Suprapubic skin (tissue), 3 donors: Measurements from ENCODE around the gene HBEGF.

Source experiments
- EP300 ChIP-seq: sonication (generic); formaldehyde crosslinking; IDR thresholded peaks from one replicate; pipeline ENCODE4 v1.6.1; 2017; ENCODE audit warnings: antibody characterized with exemption
- TF ChIP-seq, protein P1 (sequence below), 2 donors: fragments of 200-600 bp in 1 of 2; fragments of 450-650 bp in 1 of 2; sonication (generic) in 1 of 2; IDR thresholded peaks; one replicate each; pipeline ENCODE4 v1.5.1; 2016 to 2019; ENCODE audit warnings: antibody characterized with exemption in 2 of 2, mild to moderate bottlenecking in 1 of 2, moderate library complexity in 1 of 2

- TF ChIP-seq, protein P1, sequence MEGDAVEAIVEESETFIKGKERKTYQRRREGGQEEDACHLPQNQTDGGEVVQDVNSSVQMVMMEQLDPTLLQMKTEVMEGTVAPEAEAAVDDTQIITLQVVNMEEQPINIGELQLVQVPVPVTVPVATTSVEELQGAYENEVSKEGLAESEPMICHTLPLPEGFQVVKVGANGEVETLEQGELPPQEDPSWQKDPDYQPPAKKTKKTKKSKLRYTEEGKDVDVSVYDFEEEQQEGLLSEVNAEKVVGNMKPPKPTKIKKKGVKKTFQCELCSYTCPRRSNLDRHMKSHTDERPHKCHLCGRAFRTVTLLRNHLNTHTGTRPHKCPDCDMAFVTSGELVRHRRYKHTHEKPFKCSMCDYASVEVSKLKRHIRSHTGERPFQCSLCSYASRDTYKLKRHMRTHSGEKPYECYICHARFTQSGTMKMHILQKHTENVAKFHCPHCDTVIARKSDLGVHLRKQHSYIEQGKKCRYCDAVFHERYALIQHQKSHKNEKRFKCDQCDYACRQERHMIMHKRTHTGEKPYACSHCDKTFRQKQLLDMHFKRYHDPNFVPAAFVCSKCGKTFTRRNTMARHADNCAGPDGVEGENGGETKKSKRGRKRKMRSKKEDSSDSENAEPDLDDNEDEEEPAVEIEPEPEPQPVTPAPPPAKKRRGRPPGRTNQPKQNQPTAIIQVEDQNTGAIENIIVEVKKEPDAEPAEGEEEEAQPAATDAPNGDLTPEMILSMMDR (IDR thresholded peaks at IDR 0.05) = no peak
- TF ChIP-seq EP300 = no peak
These were observed 53.1 kb downstream of the HBEGF start for GRCh38 chr5:140293091-140293848.
